Measurements from ENCODE around the gene TNNC2.

GRCh38 chr20:45852326-45852725, 25.2 kb upstream of the TNNC2 start:
- TF ChIP-seq CTCF (IDR thresholded peaks at IDR 0.05; ENCODE audit: insufficient read depth, low read length): no peak
- TF ChIP-seq REST (IDR thresholded peaks at IDR 0.05; ENCODE audit: insufficient replicate concordance, low read depth): no peak
- no peak for TF ChIP-seq SPI1 (IDR thresholded peaks at IDR 0.05; ENCODE audit: borderline replicate concordance, low read depth)

Data from HL-60 (cell line).